CD4-positive, alpha-beta memory T cell (primary cell): ENCODE data around the gene IQCM. TPM values are rescaled to one million over a fixed set of nuclear protein-coding genes. Genes with fewer than 3 reads are reported as not detected.

Experiments
- CTCF ChIA-PET: fragments of 350-600 bp; sonication (Branson Sonifier 250); formaldehyde crosslinking; loops from one replicate; lab custom pipeline; 2021; ENCODE audit warnings: inconsistent platforms; ENCODE audit not compliant: partially characterized antibody; lab: Charles Lee
- POLR2A ChIA-PET: fragments of 350-600 bp; sonication (Branson Sonifier 250); formaldehyde crosslinking; loops from one replicate; lab custom pipeline; 2021; ENCODE audit not compliant: partially characterized antibody; lab: Charles Lee
- DNase-seq, 5 donors: peaks; one replicate each; pipeline versions ENCODE4 v3.0.0 to v3.0.0-alpha.2; 2020 to 2022; ENCODE audit warnings: mixed read lengths in 1 of 5
- H3K27ac ChIP-seq: one replicate; pipeline ENCODE4 v1.7.0; 2013; ENCODE audit warnings: low read depth, low read length
- H3K27me3 ChIP-seq: 2 replicates; pipeline ENCODE4 v1.7.0; 2013; ENCODE audit warnings: mild to moderate bottlenecking, low read length, moderate library complexity; ENCODE audit not compliant: insufficient read depth
- H3K36me3 ChIP-seq: 2 replicates; pipeline ENCODE4 v1.7.0; 2013; ENCODE audit warnings: mild to moderate bottlenecking, low read length, moderate library complexity; ENCODE audit not compliant: insufficient read depth
- H3K4me1 ChIP-seq: 2 replicates; pipeline ENCODE4 v1.7.0; 2013; ENCODE audit warnings: mild to moderate bottlenecking, low read length, moderate library complexity; ENCODE audit not compliant: insufficient read depth
- H3K4me3 ChIP-seq, 2 donors: one replicate each; pipeline ENCODE4 v1.7.0; 2013; ENCODE audit warnings: low read length in 2 of 2, mild to moderate bottlenecking in 1 of 2
- H3K9me3 ChIP-seq, 2 donors: one replicate each; pipeline ENCODE4 v1.7.0; 2013; ENCODE audit warnings: low read length in 2 of 2, control low read depth in 1 of 2; ENCODE audit not compliant: control insufficient read depth in 1 of 2
- H3K27ac Mint-ChIP-seq, 7 donors: one replicate each; pipeline ENCODE4 v1.8.0; 2020 to 2021; ENCODE audit warnings: mixed read lengths in 7 of 7, mild to moderate bottlenecking in 6 of 7, inconsistent platforms in 3 of 7, moderate library complexity in 3 of 7
- H3K27me3 Mint-ChIP-seq, 2 donors: one replicate each; pipeline ENCODE4 v1.8.0; 2020 to 2021; ENCODE audit warnings: mixed read lengths in 2 of 2
- H3K36me3 Mint-ChIP-seq, 2 donors: one replicate each; pipeline ENCODE4 v1.8.0; 2020 to 2021; ENCODE audit warnings: mixed read lengths in 2 of 2, inconsistent platforms in 1 of 2, mild to moderate bottlenecking in 1 of 2
- H3K4me1 Mint-ChIP-seq, 4 donors: one replicate each; pipeline ENCODE4 v1.8.0; 2020 to 2021; ENCODE audit warnings: mixed read lengths in 4 of 4, mild to moderate bottlenecking in 1 of 4
- H3K4me3 Mint-ChIP-seq, 8 donors: one replicate each; pipeline ENCODE4 v1.8.0; 2020 to 2021; ENCODE audit warnings: mixed read lengths in 8 of 8, mild to moderate bottlenecking in 7 of 8, moderate library complexity in 6 of 8, inconsistent platforms in 3 of 8
- H3K9me3 Mint-ChIP-seq, 8 donors: one replicate each; pipeline ENCODE4 v1.8.0; 2020 to 2021; ENCODE audit warnings: mixed read lengths in 8 of 8, mild to moderate bottlenecking in 5 of 8, inconsistent platforms in 3 of 8, moderate library complexity in 1 of 8
- intact Hi-C: fragments of 100-400 bp; cut with micrococcal nuclease; formaldehyde crosslinking; loops from one replicate; pipeline ENCODE4 v1.15.1; 2023
- polyA plus RNA-seq, 2 donors: library from polyadenylated mRNA; unstranded; fragments of 300-500 nt; fragmentation: Illumina TruSeq; gene quantifications; one replicate each; pipeline ENCODE4 v1.2.3, GENCODE V29; 2021
- total RNA-seq, 2 experiments: library from RNA; stranded (reverse); gene quantifications; one replicate each; pipeline ENCODE4 v1.2.3, GENCODE V29; 2021

The IQCM gene
- total and polyA plus RNA-seq, 4 experiments from 2014 or later, result not detected

- Histone ChIP-seq H3K4me3 (no peak overlapping the region), H3K27ac (no peak overlapping the region), H3K36me3 (no peaks in the 10 kb centered on the region), H3K27me3 (no peaks in the 10 kb centered on the region), H3K9me3 (no peaks in the 10 kb centered on the region), H3K4me1 (no peaks in the 10 kb centered on the region)
- peaks cover 0 to 3% (median 0%) of the 10 kb centered on the region in 8 donors for H3K9me3 Mint-ChIP-seq
- intact Hi-C loops, result no loop called here
- DNase-seq, result no peak
- H3K4me3 Mint-ChIP-seq, result no peak overlapping the region
- no peak overlapping the region for H3K27ac Mint-ChIP-seq
- POLR2A ChIA-PET, result no interaction called here
- H3K4me1 Mint-ChIP-seq, result no peaks in the 10 kb centered on the region
- CTCF ChIA-PET, result no interaction called here
- H3K36me3 Mint-ChIP-seq, result no peaks in the 10 kb centered on the region
- H3K27me3 Mint-ChIP-seq, result no peaks in the 10 kb centered on the region
Observed at GRCh38 chr4:149713031-149713430, 102.6 kb downstream of the IQCM start.

- no peak overlapping the region for H3K27ac ChIP-seq
- no peaks in the 10 kb centered on the region for H3K4me1 Mint-ChIP-seq
- H3K9me3 Mint-ChIP-seq, result peaks cover 0 to 3% (median 0%) of the 10 kb centered on the region in 8 donors
- no peak overlapping the region for H3K4me3 Mint-ChIP-seq
- H3K9me3 ChIP-seq, result no peaks in the 10 kb centered on the region
- no peaks in the 10 kb centered on the region for H3K36me3 ChIP-seq
- no peak overlapping the region for H3K27ac Mint-ChIP-seq
- no peak for DNase-seq
- H3K27me3 ChIP-seq, result no peaks in the 10 kb centered on the region
- no peak overlapping the region for H3K4me3 ChIP-seq
- H3K36me3 Mint-ChIP-seq, result no peaks in the 10 kb centered on the region
- CTCF ChIA-PET, result no interaction called here
- intact Hi-C loops, result no loop called here
- no peaks in the 10 kb centered on the region for H3K27me3 Mint-ChIP-seq
- no peaks in the 10 kb centered on the region for H3K4me1 ChIP-seq
- POLR2A ChIA-PET, result no interaction called here
Observed at GRCh38 chr4:149711593-149712365, 103.9 kb downstream of the IQCM start.

DNA sequence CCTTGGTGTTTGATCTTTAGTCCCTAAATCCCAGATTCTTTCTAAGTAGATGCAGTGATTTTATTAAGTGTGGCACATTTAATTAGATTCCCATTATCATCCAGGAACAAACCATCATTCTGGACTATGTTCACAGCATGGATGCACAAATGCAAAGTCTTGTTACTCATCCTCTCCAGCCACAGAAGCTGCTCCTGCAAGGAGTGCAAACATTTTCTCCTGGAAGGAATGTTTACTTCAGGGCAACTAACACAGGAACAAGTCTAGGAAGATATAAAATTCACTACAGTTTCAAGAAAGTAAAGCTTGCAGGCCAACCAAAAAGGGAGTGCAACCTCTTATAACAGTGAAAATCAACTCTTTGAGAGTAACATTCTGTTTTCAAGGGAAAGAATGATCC, 106.0 kb downstream of the IQCM start:
- no peaks in the 10 kb centered on the region for H3K27me3 Mint-ChIP-seq
- POLR2A ChIA-PET, result no interaction called here
- Histone ChIP-seq H3K9me3 (no peaks in the 10 kb centered on the region), H3K36me3 (no peaks in the 10 kb centered on the region), H3K4me1 (no peaks in the 10 kb centered on the region), H3K4me3 (no peak overlapping the region), H3K27me3 (no peaks in the 10 kb centered on the region), H3K27ac (no peak overlapping the region)
- intact Hi-C loops, result no loop called here
- DNase-seq, result no peak
- H3K9me3 Mint-ChIP-seq, result peaks cover 0 to 2% (median 0%) of the 10 kb centered on the region in 8 donors
- CTCF ChIA-PET, result no interaction called here
- H3K4me1 Mint-ChIP-seq, result no peaks in the 10 kb centered on the region
- H3K4me3 Mint-ChIP-seq, result no peak overlapping the region
- H3K27ac Mint-ChIP-seq, result no peak overlapping the region
- no peaks in the 10 kb centered on the region for H3K36me3 Mint-ChIP-seq

DNA sequence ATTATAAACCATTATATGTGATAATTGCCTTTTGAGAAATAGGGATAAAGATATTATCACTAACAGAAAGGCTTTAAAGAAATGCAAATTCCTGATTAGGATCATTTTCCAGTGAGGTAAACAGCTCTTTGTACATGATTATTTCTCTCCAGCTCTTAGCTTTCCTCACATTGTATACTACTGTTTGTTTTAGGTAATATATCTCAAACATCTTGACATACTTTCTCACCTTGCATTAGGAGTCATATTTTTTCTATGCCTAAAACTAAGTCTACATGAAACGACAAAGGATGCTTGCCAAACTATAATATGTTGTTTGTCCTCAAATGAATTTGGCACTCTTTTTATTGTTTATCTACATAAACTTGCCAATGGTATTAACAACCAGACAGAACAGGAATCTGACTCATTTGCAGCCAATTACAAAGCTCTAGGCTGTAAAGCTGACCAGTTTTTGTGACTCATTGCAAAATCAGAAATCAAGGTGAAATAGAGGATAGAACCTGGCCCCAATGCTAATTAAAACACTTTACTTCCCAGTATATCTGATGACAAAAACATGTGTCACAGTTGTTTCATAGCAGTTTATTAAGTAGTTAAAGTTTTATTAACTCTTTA, 107.0 kb downstream of the IQCM start:
- H3K27me3 Mint-ChIP-seq, result no peaks in the 10 kb centered on the region
- no peaks in the 10 kb centered on the region for H3K27me3 ChIP-seq
- no peak overlapping the region for H3K27ac ChIP-seq
- H3K4me3 Mint-ChIP-seq, result no peak overlapping the region
- ChIA-PET POLR2A (no interaction called here), CTCF (no interaction called here)
- H3K36me3 Mint-ChIP-seq, result no peaks in the 10 kb centered on the region
- intact Hi-C loops, result no loop called here
- no peaks in the 10 kb centered on the region for H3K4me1 ChIP-seq
- H3K4me3 ChIP-seq, result no peak overlapping the region
- H3K9me3 ChIP-seq, result no peaks in the 10 kb centered on the region
- no peak for DNase-seq
- no peak overlapping the region for H3K27ac Mint-ChIP-seq
- no peaks in the 10 kb centered on the region for H3K4me1 Mint-ChIP-seq
- H3K9me3 Mint-ChIP-seq, result peaks cover 0 to 2% (median 0%) of the 10 kb centered on the region in 8 donors
- H3K36me3 ChIP-seq, result no peaks in the 10 kb centered on the region

- POLR2A ChIA-PET, result no interaction called here
- CTCF ChIA-PET, result no interaction called here
- Mint-ChIP-seq H3K27me3 (no peaks in the 10 kb centered on the region), H3K9me3 (peaks cover 0 to 2% (median 0%) of the 10 kb centered on the region in 8 donors), H3K27ac (no peak overlapping the region), H3K4me3 (no peak overlapping the region), H3K4me1 (no peaks in the 10 kb centered on the region), H3K36me3 (no peaks in the 10 kb centered on the region)
- Histone ChIP-seq H3K36me3 (no peaks in the 10 kb centered on the region), H3K4me3 (no peak overlapping the region), H3K9me3 (no peaks in the 10 kb centered on the region), H3K4me1 (no peaks in the 10 kb centered on the region), H3K27me3 (no peaks in the 10 kb centered on the region), H3K27ac (no peak overlapping the region)
- DNase-seq, result no peak
- intact Hi-C loops, result no loop called here
Observed at GRCh38 chr4:149707862-149708261, 107.8 kb downstream of the IQCM start.

DNA sequence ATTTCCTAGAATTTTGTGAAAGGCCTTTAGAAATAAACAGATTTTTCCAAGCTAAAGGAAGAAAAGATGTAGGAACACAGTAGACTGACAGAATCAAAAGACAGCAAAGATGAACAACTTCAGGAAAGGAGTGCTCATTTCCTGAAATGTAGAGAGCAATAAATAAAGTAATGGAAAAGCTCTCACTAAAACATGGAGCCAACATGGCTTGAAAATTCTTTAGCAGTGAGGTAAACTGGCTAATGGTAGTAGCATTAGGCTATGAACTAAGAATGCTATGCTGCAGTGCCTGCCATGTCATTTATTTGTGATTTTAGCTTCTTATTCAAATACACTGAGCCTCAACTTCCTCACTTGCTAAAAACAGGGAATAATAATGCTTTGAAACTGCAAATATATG, 108.7 kb downstream of the IQCM start:
- Mint-ChIP-seq H3K9me3 (peaks cover 0 to 2% (median 0%) of the 10 kb centered on the region in 8 donors), H3K4me1 (no peaks in the 10 kb centered on the region), H3K4me3 (no peak overlapping the region), H3K27ac (no peak overlapping the region), H3K36me3 (no peaks in the 10 kb centered on the region), H3K27me3 (no peaks in the 10 kb centered on the region)
- H3K9me3 ChIP-seq, result no peaks in the 10 kb centered on the region
- no peak for DNase-seq
- H3K4me3 ChIP-seq, result no peak overlapping the region
- POLR2A ChIA-PET, result no interaction called here
- no peaks in the 10 kb centered on the region for H3K4me1 ChIP-seq
- intact Hi-C loops, result no loop called here
- CTCF ChIA-PET, result no interaction called here
- no peaks in the 10 kb centered on the region for H3K36me3 ChIP-seq
- H3K27me3 ChIP-seq, result no peaks in the 10 kb centered on the region
- H3K27ac ChIP-seq, result no peak overlapping the region

DNA sequence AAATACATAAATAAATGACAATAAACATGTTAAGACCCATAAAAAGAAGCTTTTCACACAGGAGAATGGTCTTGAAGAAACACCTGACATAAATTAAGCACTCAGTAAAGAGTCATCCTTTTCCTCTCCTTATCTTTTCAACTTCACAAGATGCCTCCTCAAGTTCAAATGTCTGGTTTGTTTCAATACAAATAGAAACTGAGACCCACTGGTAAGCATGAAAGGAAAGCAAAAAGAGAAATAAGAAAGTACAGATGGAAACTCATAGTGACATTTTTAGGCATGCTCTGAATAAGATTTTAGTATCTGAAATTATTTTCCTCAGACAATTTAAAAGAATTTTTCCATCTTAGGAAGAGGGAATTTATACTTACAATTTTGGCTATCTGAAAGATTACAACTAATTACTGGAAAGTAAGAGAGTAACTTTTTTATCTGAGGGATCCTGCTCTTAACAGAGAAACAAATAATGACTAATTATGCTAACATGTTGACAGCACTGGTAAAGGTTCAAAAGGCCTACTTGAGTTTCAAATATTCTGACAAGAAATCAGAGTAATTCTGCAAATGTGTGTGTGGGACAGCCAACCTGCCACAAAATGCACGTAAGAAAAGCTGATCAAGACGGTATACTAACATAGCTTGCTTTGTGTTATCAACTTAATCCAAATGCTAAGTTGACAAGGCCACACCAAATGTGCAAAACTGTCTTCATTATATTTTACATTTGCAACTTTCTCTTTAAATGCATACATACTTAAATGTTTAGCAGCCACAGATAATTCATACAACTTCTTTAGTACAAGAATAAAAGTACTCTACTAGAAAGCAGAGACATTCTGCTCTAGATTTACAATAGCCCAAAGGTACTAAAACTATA, 113.0 kb downstream of the IQCM start:
- Histone ChIP-seq H3K36me3 (no peaks in the 10 kb centered on the region), H3K27ac (no peak overlapping the region), H3K4me3 (no peak overlapping the region), H3K4me1 (no peaks in the 10 kb centered on the region), H3K9me3 (no peaks in the 10 kb centered on the region), H3K27me3 (no peaks in the 10 kb centered on the region)
- Mint-ChIP-seq H3K36me3 (no peaks in the 10 kb centered on the region), H3K4me3 (no peak overlapping the region), H3K27me3 (no peaks in the 10 kb centered on the region), H3K27ac (no peak overlapping the region), H3K4me1 (no peaks in the 10 kb centered on the region), H3K9me3 (peaks cover 0 to 3% (median 0%) of the 10 kb centered on the region in 8 donors)
- ChIA-PET CTCF (no interaction called here), POLR2A (no interaction called here)
- intact Hi-C loops, result no loop called here
- no peak for DNase-seq
